Heart left ventricle (tissue), 16 donors: ENCODE measurements around the gene ISG20. TPM values are rescaled to one million over a fixed set of nuclear protein-coding genes. Genes with fewer than 3 reads are reported as not detected.
A peak's percentile ranks its signal among the peaks of the same experiment; 100 is the strongest.
"Not testable (repeated sequence)": the region's sequence is repeated elsewhere in the genome, so short reads cannot be mapped to it uniquely, and the experiment has no call there.

Source experiments
- ATAC-seq, 4 donors: fragments of 200-7000 bp; cut with Tn5 transposase; one replicate each; pipeline ENCODE4 v1.9.1; 2020 to 2022; ENCODE audit warnings: moderate library complexity in 4 of 4, mild to moderate bottlenecking in 3 of 4, moderate number of reproducible peaks in 1 of 4
- DNase-seq, 5 donors: peaks; one replicate each; pipeline ENCODE4 v3.0.0-alpha.2; 2020
- H3K27ac ChIP-seq, 12 donors: fragments of 200-600 bp; sonication (generic) in 4 of 12; one replicate each; pipeline versions ENCODE4 v1.5.0 to v1.8.0; 2016 to 2022; ENCODE audit warnings: mild to moderate bottlenecking in 2 of 12
- H3K27me3 ChIP-seq, 9 donors: fragments of 200-600 bp; sonication (generic) in 2 of 9; one replicate each; pipeline versions ENCODE4 v1.5.1 to v1.8.0; 2016 to 2022; ENCODE audit warnings: mild to moderate bottlenecking in 3 of 9
- H3K36me3 ChIP-seq, 9 donors: fragments of 200-600 bp; sonication (generic) in 2 of 9; one replicate each; pipeline versions ENCODE4 v1.5.0 to v1.8.0; 2018 to 2022; ENCODE audit warnings: mild to moderate bottlenecking in 2 of 9
- H3K4me1 ChIP-seq, 12 donors: fragments of 200-600 bp; sonication (generic) in 4 of 12; one replicate each; pipeline versions ENCODE4 v1.5.0 to v1.8.0; 2016 to 2022; ENCODE audit warnings: mild to moderate bottlenecking in 3 of 12
- H3K4me3 ChIP-seq, 12 donors: fragments of 200-600 bp; sonication (generic) in 4 of 12; one replicate each; pipeline versions ENCODE4 v1.5.0 to v1.8.0; 2017 to 2022; ENCODE audit warnings: mild to moderate bottlenecking in 9 of 12, moderate library complexity in 4 of 12
- H3K9me3 ChIP-seq, 12 donors: fragments of 200-600 bp; sonication (generic) in 4 of 12; one replicate each; pipeline versions ENCODE4 v1.5.0 to v1.8.0; 2016 to 2022; ENCODE audit warnings: mild to moderate bottlenecking in 1 of 12
- POLR2A ChIP-seq, 2 donors: fragments of 450-650 bp; IDR thresholded peaks; one replicate each; pipeline ENCODE4 v1.6.1; 2017; ENCODE audit warnings: antibody characterized with exemption in 2 of 2, mild to moderate bottlenecking in 2 of 2, moderate library complexity in 2 of 2
- WGBS, 4 donors: extraction: QIAGEN DNeasy Blood & Tissue Kit in 2 of 4; methylation state at CpG; one replicate each; pipeline versions ENCODE4 v1.1.5 to v1.1.7; 2013 to 2018; 5-methylcytosine and 5-hydroxymethylcytosine counted together
- intact Hi-C, 10 donors: fragments of 100-400 bp; cut with DNase I; formaldehyde crosslinking; loops; one replicate each; pipeline versions ENCODE4 v1.11.1 to v1.14.2; 2022
- polyA plus RNA-seq, 2 donors: library from polyadenylated mRNA; stranded (reverse); fragments of 200-250 nt; gene quantifications; one replicate each; pipeline ENCODE4 v1.2.3, GENCODE V29; 2013
- total RNA-seq, 9 donors: library from RNA; depleted of rRNA in 2 of 9; stranded (reverse); fragments of >200 nt in 2 of 9; fragmentation: NEBNext Ultra II Directional in 3 of 9; extraction: Animal tissue kit (Norgen Biotek cat#: 25700) in 3 of 9; gene quantifications; one replicate each; pipeline versions ENCODE4 v1.1.0 to v1.2.4, GENCODE V29; 2016 to 2023
- TF ChIP-seq, protein P1 (sequence below), 12 donors: fragments of 200-600 bp; sonication (generic) in 4 of 12; IDR thresholded peaks; one replicate each; pipeline versions ENCODE4 v1.5.0 to v1.8.0; 2018 to 2022; ENCODE audit warnings: antibody characterized with exemption in 12 of 12, mild to moderate bottlenecking in 5 of 12
- donor health status: ischemic (EF 13 %, LVEDD 7.1; RV severe dilation, severe dysfunction).
- donor health status: healthy with polysubstance abuse.
- donor health status: DM: no; HTN: yes; CAD: no.
- donor health status: DM: no; HTN: no; CAD: no.
- donor health status: ischemic (EF 25% LVEDD 6.9; RV normal size, moderate dysfunction).
- donor health status: ischemic (EF 25% LVEDD 5.7; RV mildly dilated, moderate dysfunction).
- donor health status: healthy.
- donor health status: DM: yes; HTN: yes; CAD: no.
- donor health status: ischemic (EF 35%, LVEDD 5.7; RV mildly dilated, moderate dysfunction).
- donor health status: nonischemic (EF 11% LVEDD 7.7; RV severe dilation, severe dysfunction).
- donor health status: DM: yes; HTN: yes; CAD: no.
- donor health status: PGD.
- donor health status: ischemic (EF 29% LVEDD 5.4; RV normal size, mild dysfunction).
- donor health status: nonischemic (EF 23%, LVEDD 6.1; RV moderate dilation, normal function).

ISG20 gene
- total and polyA plus RNA-seq, 11 donors = 1.5 to 24.2 (median 4.9) TPM

DNA sequence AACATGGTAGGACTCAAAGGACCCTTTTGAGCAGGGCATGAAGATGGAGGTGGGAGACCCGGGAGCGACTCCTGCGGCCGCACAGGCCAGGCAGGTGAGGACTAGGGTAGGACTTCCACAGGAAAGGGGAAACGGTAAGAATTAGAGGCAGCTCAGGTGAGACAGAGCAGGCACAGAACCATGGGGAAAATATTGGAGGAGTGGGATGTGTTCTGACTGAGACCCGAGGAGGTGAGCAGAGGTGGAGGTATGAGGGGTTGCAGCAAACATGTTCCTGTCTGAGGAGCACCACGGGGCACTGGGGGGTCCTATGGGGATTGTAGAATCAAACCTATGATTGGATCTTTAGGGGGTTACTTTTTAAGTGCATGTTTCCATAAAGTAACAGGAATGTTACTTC is 1.4 kb upstream of the ISG20 start:
- intact Hi-C loops = no loop called here
- 76 to 87% (median 81%) methylated on average over 7 of the region's 7 CpGs for WGBS, 4 donors
- Histone ChIP-seq H3K27me3 (no peaks in the 10 kb centered on the region), H3K27ac (peak overlapping the region in 9 of 12 donors; percentile 74 to 96 (median 83)), H3K4me3 (no peak overlapping the region), H3K36me3 (peaks cover 0 to 7% (median 3%) of the 10 kb centered on the region in 9 donors), H3K4me1 (peaks cover 0 to 71% (median 19%) of the 10 kb centered on the region in 12 donors), H3K9me3 (no peaks in the 10 kb centered on the region)
- DNase-seq (no peak), ATAC-seq (no peak)
- TF ChIP-seq POLR2A (IDR thresholded peaks at IDR 0.05) = no peak
- TF ChIP-seq, protein P1, sequence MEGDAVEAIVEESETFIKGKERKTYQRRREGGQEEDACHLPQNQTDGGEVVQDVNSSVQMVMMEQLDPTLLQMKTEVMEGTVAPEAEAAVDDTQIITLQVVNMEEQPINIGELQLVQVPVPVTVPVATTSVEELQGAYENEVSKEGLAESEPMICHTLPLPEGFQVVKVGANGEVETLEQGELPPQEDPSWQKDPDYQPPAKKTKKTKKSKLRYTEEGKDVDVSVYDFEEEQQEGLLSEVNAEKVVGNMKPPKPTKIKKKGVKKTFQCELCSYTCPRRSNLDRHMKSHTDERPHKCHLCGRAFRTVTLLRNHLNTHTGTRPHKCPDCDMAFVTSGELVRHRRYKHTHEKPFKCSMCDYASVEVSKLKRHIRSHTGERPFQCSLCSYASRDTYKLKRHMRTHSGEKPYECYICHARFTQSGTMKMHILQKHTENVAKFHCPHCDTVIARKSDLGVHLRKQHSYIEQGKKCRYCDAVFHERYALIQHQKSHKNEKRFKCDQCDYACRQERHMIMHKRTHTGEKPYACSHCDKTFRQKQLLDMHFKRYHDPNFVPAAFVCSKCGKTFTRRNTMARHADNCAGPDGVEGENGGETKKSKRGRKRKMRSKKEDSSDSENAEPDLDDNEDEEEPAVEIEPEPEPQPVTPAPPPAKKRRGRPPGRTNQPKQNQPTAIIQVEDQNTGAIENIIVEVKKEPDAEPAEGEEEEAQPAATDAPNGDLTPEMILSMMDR (IDR thresholded peaks at IDR 0.05) = no peak

DNA sequence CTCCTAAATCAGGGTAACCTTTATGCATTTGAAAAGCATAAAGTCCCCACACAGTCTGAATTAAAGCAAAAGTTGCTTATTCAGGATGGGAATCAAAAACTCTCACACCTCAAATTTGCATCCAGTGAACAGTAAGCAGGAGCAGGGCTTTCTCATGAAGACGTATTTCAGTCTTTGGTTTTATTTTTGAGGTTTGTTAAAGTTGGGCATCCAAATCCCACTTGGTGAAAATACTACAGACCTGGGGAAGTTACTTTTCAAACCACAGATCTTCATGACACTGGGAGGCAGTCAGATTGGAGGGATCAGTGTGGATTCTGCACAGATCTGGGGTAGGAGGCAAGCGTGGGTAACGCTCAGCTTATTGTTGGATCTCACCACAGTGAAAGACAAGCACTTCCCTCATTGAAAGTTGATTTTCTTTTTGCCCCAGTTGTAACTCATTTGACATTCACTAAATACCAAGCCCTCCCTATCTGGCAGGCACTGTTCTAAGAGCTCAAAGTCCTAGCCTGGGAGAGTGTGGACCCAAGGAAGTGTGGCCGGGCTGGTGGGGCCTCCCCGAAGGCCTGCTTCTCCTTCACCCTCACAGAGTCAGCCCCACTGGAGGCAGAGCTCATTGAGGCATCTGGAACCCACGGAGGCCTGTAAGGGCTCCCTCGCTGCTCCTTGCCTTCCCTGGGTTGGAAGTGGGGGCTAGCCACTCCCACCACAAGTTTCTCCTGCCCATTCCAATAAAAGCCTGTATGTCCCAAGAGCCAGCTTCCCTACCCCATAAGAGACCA is 783 bp upstream of the ISG20 start:
- intact Hi-C loops = no loop called here
- ATAC-seq = peak; percentile 2 to 21 (median 8)

DNA sequence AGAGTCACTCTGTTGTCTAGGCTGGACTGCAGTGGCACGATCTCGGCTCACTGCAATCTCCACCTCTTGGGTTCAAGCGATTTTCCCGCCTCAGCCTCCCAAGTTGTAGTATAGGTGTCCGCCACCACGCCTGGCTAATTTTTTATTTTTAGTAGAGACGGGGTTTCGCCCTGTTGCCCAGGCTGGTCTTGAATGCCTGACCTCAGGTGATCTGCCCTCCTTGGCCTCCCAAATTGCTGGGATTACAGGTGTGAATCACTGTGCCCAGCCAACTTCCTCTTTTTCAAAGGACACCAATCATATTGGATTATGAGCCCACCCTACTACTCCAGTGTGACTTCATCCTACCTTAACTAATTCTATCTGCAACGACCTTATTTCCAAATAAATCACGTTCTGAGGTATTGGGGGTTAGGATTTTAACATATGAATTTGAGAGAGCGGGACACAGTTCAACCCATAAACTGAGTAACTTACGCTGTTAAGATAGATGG is 3.2 kb downstream of the ISG20 start:
- ATAC-seq (no peak), DNase-seq (no peak)
- Histone ChIP-seq H3K9me3 (no peaks in the 10 kb centered on the region), H3K4me1 (peaks cover 0 to 50% (median 19%) of the 10 kb centered on the region in 12 donors), H3K27ac (no peak overlapping the region), H3K27me3 (no peaks in the 10 kb centered on the region), H3K4me3 (no peak overlapping the region), H3K36me3 (peaks cover 0 to 5% (median 0%) of the 10 kb centered on the region in 9 donors)
- TF ChIP-seq, protein P1 (IDR thresholded peaks at IDR 0.05) = no peak
- 91 to 94% (median 93%) methylated on average over 12 of the region's 12 CpGs for WGBS, 4 donors
- intact Hi-C loops = no loop called here

More for the DNA sequence above, 783 bp upstream of the ISG20 start:
- Histone ChIP-seq H3K27me3 (no peaks in the 10 kb centered on the region), H3K9me3 (no peaks in the 10 kb centered on the region), H3K4me3 (peak overlapping the region in 9 of 12 donors; percentile 50 to 67 (median 54)), H3K36me3 (peaks cover 0 to 7% (median 0%) of the 10 kb centered on the region in 9 donors), H3K27ac (peak overlapping the region; percentile 52 to 96 (median 84)), H3K4me1 (peaks cover 0 to 66% (median 19%) of the 10 kb centered on the region in 12 donors)
- no peak for DNase-seq
- TF ChIP-seq, protein P1 (IDR thresholded peaks at IDR 0.05) = no peak
- no peak for TF ChIP-seq POLR2A (IDR thresholded peaks at IDR 0.05)
- 75 to 85% (median 76%) methylated on average over 6 to 7 of the region's 7 CpGs for WGBS, 4 donors

DNA sequence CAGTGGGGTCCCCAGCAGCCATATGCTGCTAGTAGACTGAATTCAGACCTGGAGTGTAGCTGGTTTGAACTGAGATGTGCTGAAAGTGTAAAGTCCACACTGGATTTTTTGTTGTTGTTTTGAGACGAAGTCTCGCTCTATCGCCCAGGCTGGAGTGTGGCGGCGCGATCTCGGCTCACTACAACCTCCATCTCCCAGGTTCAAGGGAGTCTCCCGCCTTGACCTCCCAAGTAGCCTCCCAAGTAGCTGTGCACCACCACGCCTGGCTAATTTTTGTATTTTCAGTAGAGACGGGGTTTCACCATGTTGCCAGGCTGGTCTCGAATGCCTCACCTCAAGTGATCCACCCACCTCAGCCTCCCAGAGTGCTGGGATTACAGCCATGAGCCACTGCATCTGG is 3.7 kb downstream of the ISG20 start:
- H3K4me3 ChIP-seq, intact Hi-C loops, ATAC-seq, DNase-seq, H3K9me3 ChIP-seq, H3K36me3 ChIP-seq, H3K27ac ChIP-seq, H3K27me3 ChIP-seq: not testable (repeated sequence)
- 94 to 98% (median 97%) methylated on average over 11 of the region's 11 CpGs for WGBS, 4 donors
- H3K4me1 ChIP-seq = peaks cover 0 to 47% (median 19%) of the 10 kb centered on the region in 12 donors
